Prostate gland (tissue), 2 donors: ENCODE data around the gene NUDT2.

ENCODE experiments used
- CTCF ChIP-seq, 4 experiments: fragments of 200-600 bp in 2 of 4; fragments of 450-650 bp in 2 of 4; sonication (generic) in 2 of 4; IDR thresholded peaks; 1 replicate in 3 of 4; 2 replicates in 1 of 4; pipeline ENCODE4 v1.5.1; 2016 to 2019; ENCODE audit warnings: antibody characterized with exemption in 4 of 4, mild to moderate bottlenecking in 2 of 4, moderate library complexity in 2 of 4
- POLR2A ChIP-seq: fragments of 450-650 bp; IDR thresholded peaks from one replicate; pipeline ENCODE4 v1.6.1; 2016; ENCODE audit warnings: antibody characterized with exemption, mild to moderate bottlenecking

- TF ChIP-seq POLR2A, result no peak
- TF ChIP-seq CTCF (IDR thresholded peaks at IDR 0.05), result no peak
Observed at GRCh38 chr9:34322899-34323591, 6.3 kb upstream of the NUDT2 start.
